ENCODE data around the gene MAP4. TPM values are rescaled to one million over a fixed set of nuclear protein-coding genes. Genes with fewer than 3 reads are reported as not detected.

Gene MAP4
- polyA plus RNA-seq, 1 donor from 2014 or later: 186 TPM

- Histone ChIP-seq H3K27me3 (ENCODE audit: insufficient read depth, low read depth, low read length) (no peaks in the 10 kb centered on the region), H3K79me2 (replicated peaks; ENCODE audit: insufficient read depth, low read length) (peaks cover 33% of the 10 kb centered on the region), H3K9me3 (ENCODE audit: low read length) (no peaks in the 10 kb centered on the region), H3K27ac (ENCODE audit: low read length) (peak overlapping the region; percentile 98), H3K4me2 (ENCODE audit: low read length) (peak overlapping the region; percentile 82), H3F3A (ENCODE audit: insufficient read depth, low read length, poor library complexity, severe bottlenecking) (peaks cover 7% of the 10 kb centered on the region), H3K36me3 (ENCODE audit: insufficient read depth, low read length) (no peaks in the 10 kb centered on the region), H3K9ac (ENCODE audit: low read length) (peak overlapping the region; percentile 88), H3K9me2 (ENCODE audit: insufficient read depth, low read length) (no peaks in the 10 kb centered on the region), H2AFZ (ENCODE audit: low read depth, low read length) (peak overlapping the region; percentile 53), H3K4me3 (ENCODE audit: low read length) (peak overlapping the region; percentile 66), H4K20me1 (ENCODE audit: insufficient read depth) (no peaks in the 10 kb centered on the region)
- no peak for TF ChIP-seq EP300 (conservative IDR thresholded peaks at IDR 0.05; ENCODE audit: poor library complexity, severe bottlenecking)
- TF ChIP-seq REST (IDR thresholded peaks at IDR 0.05; ENCODE audit: borderline replicate concordance): peak; percentile 92
- TF ChIP-seq MXI1 (conservative IDR thresholded peaks at IDR 0.05; ENCODE audit: poor library complexity, severe bottlenecking): peak; percentile 28
- no peak for TF ChIP-seq SMC3 (conservative IDR thresholded peaks at IDR 0.05; ENCODE audit: poor library complexity)
- no peak for TF ChIP-seq CTCF (IDR thresholded peaks at IDR 0.05; ENCODE audit: poor library complexity, severe bottlenecking)
- TF ChIP-seq POLR2AphosphoS5 (IDR thresholded peaks at IDR 0.05): peak; percentile 57
- TF ChIP-seq TAF1 (IDR thresholded peaks at IDR 0.05; ENCODE audit: low read depth): peak; percentile 23
- TF ChIP-seq RAD21 (conservative IDR thresholded peaks at IDR 0.05): no peak
- no peak for TF ChIP-seq EZH2 (IDR thresholded peaks at IDR 0.05; ENCODE audit: borderline replicate concordance, insufficient read depth, low read length, poor library complexity, severe bottlenecking)
Observed at GRCh38 chr3:47890828-47891612, 125.2 kb downstream of the MAP4 start.

GRCh38 chr3:47890126-47890827 lies 125.9 kb downstream of the MAP4 start:
- peak; percentile 12 for TF ChIP-seq EP300 (conservative IDR thresholded peaks at IDR 0.05; ENCODE audit: poor library complexity, severe bottlenecking)
- TF ChIP-seq EZH2 (IDR thresholded peaks at IDR 0.05; ENCODE audit: borderline replicate concordance, insufficient read depth, low read length, poor library complexity, severe bottlenecking): no peak
- TF ChIP-seq RAD21 (conservative IDR thresholded peaks at IDR 0.05): no peak
- TF ChIP-seq TAF1 (IDR thresholded peaks at IDR 0.05; ENCODE audit: low read depth): peak; percentile 24
- H3F3A ChIP-seq (ENCODE audit: insufficient read depth, low read length, poor library complexity, severe bottlenecking): peaks cover 7% of the 10 kb centered on the region
- peak overlapping the region; percentile 66 for H3K4me3 ChIP-seq (ENCODE audit: low read length)
- H3K4me2 ChIP-seq (ENCODE audit: low read length): peak overlapping the region; percentile 82
- H2AFZ ChIP-seq (ENCODE audit: low read depth, low read length): peak overlapping the region; percentile 56
- H4K20me1 ChIP-seq (ENCODE audit: insufficient read depth): no peaks in the 10 kb centered on the region
- H3K9ac ChIP-seq (ENCODE audit: low read length): peak overlapping the region; percentile 88
- peak overlapping the region; percentile 98 for H3K27ac ChIP-seq (ENCODE audit: low read length)
- H3K36me3 ChIP-seq (ENCODE audit: insufficient read depth, low read length): no peaks in the 10 kb centered on the region
- no peaks in the 10 kb centered on the region for H3K9me2 ChIP-seq (ENCODE audit: insufficient read depth, low read length)
- no peaks in the 10 kb centered on the region for H3K27me3 ChIP-seq (ENCODE audit: insufficient read depth, low read depth, low read length)
- peaks cover 37% of the 10 kb centered on the region for H3K79me2 ChIP-seq (replicated peaks; ENCODE audit: insufficient read depth, low read length)
- H3K9me3 ChIP-seq (ENCODE audit: low read length): no peaks in the 10 kb centered on the region
